Thyroid gland (tissue), 4 donors: ENCODE results near the gene P4HA1.

Source experiments
- CTCF ChIP-seq, 6 experiments: fragments of 200-600 bp in 3 of 6; fragments of 450-650 bp in 3 of 6; sonication (generic) in 3 of 6; IDR thresholded peaks; one replicate each; pipeline ENCODE4 v1.5.1; 2016 to 2019; ENCODE audit warnings: antibody characterized with exemption in 6 of 6, mild to moderate bottlenecking in 2 of 6, inconsistent platforms in 1 of 6, moderate library complexity in 1 of 6
- POLR2A ChIP-seq, 2 donors: fragments of 450-650 bp; IDR thresholded peaks; one replicate each; pipeline ENCODE4 v1.6.1; 2017; ENCODE audit warnings: antibody characterized with exemption in 2 of 2, mild to moderate bottlenecking in 2 of 2, moderate library complexity in 1 of 2

- TF ChIP-seq POLR2A (IDR thresholded peaks at IDR 0.05) (no peak), CTCF (IDR thresholded peaks at IDR 0.05) (no peak)
Observed at GRCh38 chr10:73021050-73021449, 75.6 kb downstream of the P4HA1 start.
